ENCODE data around the gene LRRC31. TPM values are rescaled to one million over a fixed set of nuclear protein-coding genes. Genes with fewer than 3 reads are reported as not detected.

LRRC31 gene
- polyA plus RNA-seq, 1 experiment = not detected

GRCh38 chr3:169827712-169828111 is 42.0 kb downstream of the LRRC31 start:
- DNase-seq (ENCODE audit: low read depth, low spot score) = no peak
- POLR2A ChIA-PET = no interaction called here
- Histone ChIP-seq H3K27me3 (ENCODE audit: control insufficient read depth, insufficient read depth, low read length) (no peaks in the 10 kb centered on the region), H3K27ac (ENCODE audit: low read depth, low read length) (no peak overlapping the region), H3K4me3 (ENCODE audit: low read depth, low read length) (no peak overlapping the region), H3K9me3 (ENCODE audit: control insufficient read depth, insufficient read depth, low read length) (no peaks in the 10 kb centered on the region)
- TF ChIP-seq CTCF (IDR thresholded peaks at IDR 0.05; ENCODE audit: low read depth, low read length) = no peak
- CTCF ChIA-PET = no interaction called here

- no peaks in the 10 kb centered on the region for H3K9me3 ChIP-seq (ENCODE audit: control insufficient read depth, insufficient read depth, low read length)
- CTCF ChIA-PET = interaction anchor here (0.6 to 0.9 kb wide), 2 partner anchors 62 to 1642 kb away, joined by 3 read pairs; no protein-coding TSS in a partner anchor
- POLR2A ChIA-PET = no interaction called here
- no peak overlapping the region for H3K27ac ChIP-seq (ENCODE audit: low read depth, low read length)
- DNase-seq (ENCODE audit: low read depth, low spot score) = no peak
- no peak overlapping the region for H3K4me3 ChIP-seq (ENCODE audit: low read depth, low read length)
- no peak for TF ChIP-seq CTCF (IDR thresholded peaks at IDR 0.05; ENCODE audit: low read depth, low read length)
- H3K27me3 ChIP-seq (ENCODE audit: control insufficient read depth, insufficient read depth, low read length) = no peaks in the 10 kb centered on the region
These were observed 44.4 kb downstream of the LRRC31 start for GRCh38 chr3:169825316-169825715.

GRCh38 chr3:169822983-169823382 is 46.8 kb downstream of the LRRC31 start:
- ChIA-PET POLR2A (no interaction called here), CTCF (interaction anchor here (0.7 kb wide), 1 partner anchor 987 kb away, joined by 3 read pairs; no protein-coding TSS in a partner anchor)
- no peak for TF ChIP-seq CTCF (IDR thresholded peaks at IDR 0.05; ENCODE audit: low read depth, low read length)

GRCh38 chr3:169822540-169822939 is 47.2 kb downstream of the LRRC31 start:
- TF ChIP-seq CTCF (IDR thresholded peaks at IDR 0.05; ENCODE audit: low read depth, low read length) = no peak
- Histone ChIP-seq H3K27me3 (ENCODE audit: control insufficient read depth, insufficient read depth, low read length) (no peaks in the 10 kb centered on the region), H3K9me3 (ENCODE audit: control insufficient read depth, insufficient read depth, low read length) (no peaks in the 10 kb centered on the region), H3K27ac (ENCODE audit: low read depth, low read length) (no peak overlapping the region), H3K4me3 (ENCODE audit: low read depth, low read length) (no peak overlapping the region)
- CTCF ChIA-PET = interaction anchor here (1.1 kb wide), 1 partner anchor 11 kb away, joined by 3 read pairs; no protein-coding TSS in a partner anchor
- POLR2A ChIA-PET = no interaction called here
- no peak for DNase-seq (ENCODE audit: low read depth, low spot score)

More at GRCh38 chr3:169822983-169823382, 46.8 kb downstream of the LRRC31 start:
- DNase-seq (ENCODE audit: low read depth, low spot score) = no peak
- no peaks in the 10 kb centered on the region for H3K9me3 ChIP-seq (ENCODE audit: control insufficient read depth, insufficient read depth, low read length)
- no peak overlapping the region for H3K4me3 ChIP-seq (ENCODE audit: low read depth, low read length)
- H3K27ac ChIP-seq (ENCODE audit: low read depth, low read length) = no peak overlapping the region
- no peaks in the 10 kb centered on the region for H3K27me3 ChIP-seq (ENCODE audit: control insufficient read depth, insufficient read depth, low read length)

GRCh38 chr3:169822091-169822490 is 47.6 kb downstream of the LRRC31 start:
- CTCF ChIA-PET = interaction anchor here (1.1 kb wide), 1 partner anchor 11 kb away, joined by 3 read pairs; no protein-coding TSS in a partner anchor

More at GRCh38 chr3:169822091-169822490, 47.6 kb downstream of the LRRC31 start:
- POLR2A ChIA-PET = no interaction called here
- H3K27me3 ChIP-seq (ENCODE audit: control insufficient read depth, insufficient read depth, low read length) = no peaks in the 10 kb centered on the region
- H3K9me3 ChIP-seq (ENCODE audit: control insufficient read depth, insufficient read depth, low read length) = no peaks in the 10 kb centered on the region
- no peak overlapping the region for H3K27ac ChIP-seq (ENCODE audit: low read depth, low read length)
- H3K4me3 ChIP-seq (ENCODE audit: low read depth, low read length) = no peak overlapping the region
- TF ChIP-seq CTCF (IDR thresholded peaks at IDR 0.05; ENCODE audit: low read depth, low read length) = no peak
- no peak for DNase-seq (ENCODE audit: low read depth, low spot score)

All from AG04450 (cell line).